GM12874 (cell line): Measurements from ENCODE around the gene PLRG1.

Experiments used
- TF ChIP-seq, protein P1 (sequence below): IDR thresholded peaks from 2 replicates; pipeline ENCODE4 v1.5.1; 2011; ENCODE audit warnings: low read depth, mild to moderate bottlenecking, control low read depth, low read length, moderate library complexity; ENCODE audit not compliant: insufficient read depth

PLRG1 gene

DNA sequence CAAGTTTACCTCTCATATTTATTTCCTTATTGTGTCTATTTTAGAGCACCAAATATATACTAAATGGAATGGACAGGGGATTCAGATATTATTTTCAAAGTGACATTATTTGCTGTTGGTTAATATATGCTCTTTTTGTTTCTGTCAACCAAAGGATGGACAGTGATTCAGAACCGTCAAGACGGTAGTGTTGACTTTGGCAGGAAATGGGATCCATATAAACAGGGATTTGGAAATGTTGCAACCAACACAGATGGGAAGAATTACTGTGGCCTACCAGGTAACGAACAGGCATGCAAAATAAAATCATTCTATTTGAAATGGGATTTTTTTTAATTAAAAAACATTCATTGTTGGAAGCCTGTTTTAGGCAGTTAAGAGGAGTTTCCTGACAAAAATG is 18.8 kb upstream of the PLRG1 start:
- TF ChIP-seq, protein P1, sequence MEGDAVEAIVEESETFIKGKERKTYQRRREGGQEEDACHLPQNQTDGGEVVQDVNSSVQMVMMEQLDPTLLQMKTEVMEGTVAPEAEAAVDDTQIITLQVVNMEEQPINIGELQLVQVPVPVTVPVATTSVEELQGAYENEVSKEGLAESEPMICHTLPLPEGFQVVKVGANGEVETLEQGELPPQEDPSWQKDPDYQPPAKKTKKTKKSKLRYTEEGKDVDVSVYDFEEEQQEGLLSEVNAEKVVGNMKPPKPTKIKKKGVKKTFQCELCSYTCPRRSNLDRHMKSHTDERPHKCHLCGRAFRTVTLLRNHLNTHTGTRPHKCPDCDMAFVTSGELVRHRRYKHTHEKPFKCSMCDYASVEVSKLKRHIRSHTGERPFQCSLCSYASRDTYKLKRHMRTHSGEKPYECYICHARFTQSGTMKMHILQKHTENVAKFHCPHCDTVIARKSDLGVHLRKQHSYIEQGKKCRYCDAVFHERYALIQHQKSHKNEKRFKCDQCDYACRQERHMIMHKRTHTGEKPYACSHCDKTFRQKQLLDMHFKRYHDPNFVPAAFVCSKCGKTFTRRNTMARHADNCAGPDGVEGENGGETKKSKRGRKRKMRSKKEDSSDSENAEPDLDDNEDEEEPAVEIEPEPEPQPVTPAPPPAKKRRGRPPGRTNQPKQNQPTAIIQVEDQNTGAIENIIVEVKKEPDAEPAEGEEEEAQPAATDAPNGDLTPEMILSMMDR: no peak

DNA sequence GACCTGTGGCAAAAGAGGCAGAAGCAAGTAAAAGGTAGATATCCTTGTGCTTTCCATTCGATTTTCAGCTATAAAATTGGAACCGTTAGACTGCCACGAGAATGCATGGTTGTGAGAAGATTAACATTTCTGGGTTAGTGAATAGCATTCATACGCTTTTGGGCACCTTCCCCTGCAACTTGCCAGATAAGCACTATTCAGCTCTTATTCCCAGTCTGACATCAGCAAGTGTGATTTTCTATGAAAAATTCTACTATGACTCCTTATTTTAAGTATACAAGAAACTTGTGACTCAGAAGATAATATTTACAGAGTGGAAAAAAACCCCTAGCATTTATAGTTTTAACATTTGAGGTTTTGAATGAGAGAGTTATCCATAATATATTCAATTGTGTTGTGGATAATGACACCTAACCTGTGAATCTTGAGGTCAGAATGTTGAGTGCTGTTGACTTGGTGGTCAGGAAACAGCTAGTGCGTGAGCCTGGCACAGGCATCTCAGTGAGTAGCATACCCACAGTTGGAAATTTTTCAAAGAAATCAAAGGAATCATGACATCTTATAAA is 16.5 kb upstream of the PLRG1 start:
- TF ChIP-seq, protein P1: no peak

DNA sequence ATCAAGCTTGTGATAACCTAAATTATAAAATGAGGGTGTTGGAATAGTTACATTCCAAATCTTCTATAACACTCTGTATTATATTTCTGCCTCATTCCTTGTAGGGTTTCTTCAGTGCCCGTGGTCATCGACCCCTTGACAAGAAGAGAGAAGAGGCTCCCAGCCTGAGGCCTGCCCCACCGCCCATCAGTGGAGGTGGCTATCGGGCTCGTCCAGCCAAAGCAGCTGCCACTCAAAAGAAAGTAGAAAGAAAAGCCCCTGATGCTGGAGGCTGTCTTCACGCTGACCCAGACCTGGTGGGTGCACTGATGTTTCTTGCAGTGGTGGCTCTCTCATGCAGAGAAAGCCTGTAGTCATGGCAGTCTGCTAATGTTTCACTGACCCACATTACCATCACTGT is 15.5 kb upstream of the PLRG1 start:
- TF ChIP-seq, protein P1: no peak

DNA sequence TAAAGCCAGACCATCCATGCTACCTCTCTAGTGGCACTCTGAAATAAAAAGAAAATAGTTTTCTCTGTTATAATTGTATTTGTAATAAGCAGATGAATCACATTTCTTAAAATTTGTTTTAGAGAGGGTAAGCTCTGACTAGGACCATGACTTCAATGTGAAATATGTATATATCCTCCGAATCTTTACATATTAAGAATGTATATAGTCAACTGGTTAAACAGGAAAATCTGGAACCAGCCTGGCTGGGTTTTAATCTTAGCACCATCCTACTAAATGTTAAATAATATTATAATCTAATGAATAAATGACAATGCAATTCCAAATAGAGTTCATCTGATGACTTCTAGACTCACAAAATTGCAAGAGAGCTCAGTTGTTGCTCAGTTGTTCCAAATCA is 14.1 kb upstream of the PLRG1 start:
- TF ChIP-seq, protein P1: no peak

DNA sequence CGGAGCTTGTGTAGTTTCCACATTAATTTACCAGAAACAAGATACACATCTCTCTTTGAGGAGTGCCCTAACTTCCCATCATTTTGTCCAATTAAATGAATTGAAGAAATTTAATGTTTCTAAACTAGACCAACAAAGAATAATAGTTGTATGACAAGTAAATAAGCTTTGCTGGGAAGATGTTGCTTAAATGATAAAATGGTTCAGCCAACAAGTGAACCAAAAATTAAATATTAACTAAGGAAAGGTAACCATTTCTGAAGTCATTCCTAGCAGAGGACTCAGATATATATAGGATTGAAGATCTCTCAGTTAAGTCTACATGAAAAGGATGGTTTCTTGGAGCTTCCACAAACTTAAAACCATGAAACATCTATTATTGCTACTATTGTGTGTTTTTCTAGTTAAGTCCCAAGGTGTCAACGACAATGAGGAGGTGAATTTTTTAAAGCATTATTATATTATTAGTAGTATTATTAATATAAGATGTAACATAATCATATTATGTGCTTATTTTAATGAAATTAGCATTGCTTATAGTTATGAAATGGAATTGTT is 12.6 kb upstream of the PLRG1 start, which contains the start of gene FGB:
TSS of gene FGB (plus strand) at position 315 of the 558 bp plus-strand sequence. CDS start at position 323, 8 bp downstream.
- TF ChIP-seq, protein P1: no peak

DNA sequence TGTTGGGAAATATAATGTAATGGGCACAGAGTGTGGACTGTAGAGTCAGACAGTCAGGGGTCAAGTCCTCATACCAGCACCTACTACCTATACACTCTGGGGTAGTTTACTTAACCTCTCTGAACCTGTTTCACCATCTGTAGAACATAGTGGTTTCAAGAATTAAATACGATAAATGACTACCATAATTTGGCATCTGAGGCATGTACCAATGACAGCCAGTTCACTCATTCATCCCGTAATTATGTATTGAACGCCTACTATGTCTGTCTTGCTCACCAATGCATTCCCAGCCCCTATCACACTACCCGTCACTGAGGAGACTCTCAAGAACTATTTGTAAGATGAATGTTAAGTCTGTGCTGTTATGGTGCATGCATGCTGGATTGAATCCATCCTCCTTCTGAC is 10.6 kb upstream of the PLRG1 start:
- TF ChIP-seq, protein P1: no peak

DNA sequence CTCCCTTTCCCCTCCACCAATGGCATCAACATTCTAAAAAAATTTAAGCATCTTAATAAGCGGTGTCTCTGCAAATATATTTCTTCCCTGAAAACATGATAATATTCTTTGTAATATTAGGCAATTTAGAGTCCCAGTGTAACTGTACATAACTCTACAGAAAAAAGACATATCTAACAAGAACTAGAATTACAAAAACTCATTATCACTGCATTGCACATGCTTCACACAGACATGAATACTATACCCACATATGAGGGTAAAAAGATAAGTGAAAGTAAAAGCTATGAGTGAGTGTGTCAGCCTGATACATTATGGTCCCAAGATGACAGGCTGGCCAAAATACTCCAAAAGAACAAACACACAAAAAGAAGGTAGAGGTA is 10.2 kb upstream of the PLRG1 start:
- TF ChIP-seq, protein P1: no peak
